Measurements from ENCODE around the gene TMEM254.
"Not testable (repeated sequence)": the region's sequence is repeated elsewhere in the genome, so short reads cannot be mapped to it uniquely, and the experiment has no call there.

The TMEM254 gene

DNA sequence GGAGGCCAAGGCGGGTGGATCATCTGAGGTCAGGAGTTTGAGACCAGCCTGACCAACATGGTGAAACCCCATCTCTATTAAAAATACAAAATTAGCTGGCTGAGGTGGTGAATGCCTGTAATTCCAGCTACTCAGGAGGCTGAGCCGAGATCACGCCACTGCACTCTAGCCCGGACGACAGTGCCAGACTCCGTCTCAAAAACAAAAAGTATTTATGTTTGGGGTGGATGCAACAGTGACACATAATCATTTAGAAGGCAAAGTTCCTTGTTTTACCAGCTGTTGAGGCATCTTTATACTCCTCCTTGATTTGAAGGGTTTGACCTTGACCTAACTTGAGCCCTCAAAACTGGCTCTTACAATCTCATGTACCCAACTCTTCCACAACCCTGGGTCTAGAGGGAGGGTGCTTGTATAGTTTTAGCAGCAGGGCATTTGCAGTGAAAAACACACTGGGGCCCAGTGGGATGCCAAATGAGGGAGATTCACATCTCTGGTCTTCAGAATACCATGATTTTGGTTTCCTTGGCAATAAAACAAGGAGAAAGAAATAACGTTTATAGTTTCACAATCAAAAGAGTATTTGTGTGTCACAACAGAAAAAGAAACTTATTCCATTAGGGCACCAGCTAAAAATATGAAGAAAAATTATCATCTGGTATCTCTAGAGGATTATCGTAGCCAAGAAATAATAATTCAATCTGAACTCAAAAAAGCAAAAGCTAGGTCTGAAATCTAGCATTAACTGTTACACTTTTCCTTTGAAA lies 14.2 kb upstream of the TMEM254 start:
- Histone ChIP-seq H3K4me2 (ENCODE audit: low read length) (no peak overlapping the region), H2AFZ (ENCODE audit: low read depth, low read length) (no peak overlapping the region), H3K27me3 (ENCODE audit: low read depth, low read length) (no peaks in the 10 kb centered on the region)

DNA sequence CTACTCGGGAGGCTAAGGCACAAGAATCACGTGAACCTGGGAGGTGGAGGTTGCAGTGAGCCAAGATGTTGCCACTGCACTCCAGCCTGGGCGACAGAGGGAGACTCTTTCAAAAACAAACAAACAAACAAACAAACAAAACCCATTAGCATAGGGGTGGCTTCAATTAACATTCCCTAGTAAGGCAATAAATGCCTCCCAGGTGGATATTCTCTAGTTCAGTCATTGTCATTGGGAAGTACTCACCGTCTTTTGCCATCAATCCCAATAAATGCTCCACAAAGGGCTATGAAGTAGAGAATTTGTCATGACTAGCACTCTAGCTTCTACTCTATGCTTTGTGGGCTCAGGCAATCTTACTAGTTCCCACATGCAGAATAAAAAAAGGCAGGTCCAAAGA lies 11.7 kb upstream of the TMEM254 start:
- H3K4me2 ChIP-seq (ENCODE audit: low read length): no peak overlapping the region
- no peaks in the 10 kb centered on the region for H3K27me3 ChIP-seq (ENCODE audit: low read depth, low read length)
- TF ChIP-seq EZH2phosphoT487 (IDR thresholded peaks at IDR 0.05; ENCODE audit: low read depth): no peak
- TF ChIP-seq, protein P1, sequence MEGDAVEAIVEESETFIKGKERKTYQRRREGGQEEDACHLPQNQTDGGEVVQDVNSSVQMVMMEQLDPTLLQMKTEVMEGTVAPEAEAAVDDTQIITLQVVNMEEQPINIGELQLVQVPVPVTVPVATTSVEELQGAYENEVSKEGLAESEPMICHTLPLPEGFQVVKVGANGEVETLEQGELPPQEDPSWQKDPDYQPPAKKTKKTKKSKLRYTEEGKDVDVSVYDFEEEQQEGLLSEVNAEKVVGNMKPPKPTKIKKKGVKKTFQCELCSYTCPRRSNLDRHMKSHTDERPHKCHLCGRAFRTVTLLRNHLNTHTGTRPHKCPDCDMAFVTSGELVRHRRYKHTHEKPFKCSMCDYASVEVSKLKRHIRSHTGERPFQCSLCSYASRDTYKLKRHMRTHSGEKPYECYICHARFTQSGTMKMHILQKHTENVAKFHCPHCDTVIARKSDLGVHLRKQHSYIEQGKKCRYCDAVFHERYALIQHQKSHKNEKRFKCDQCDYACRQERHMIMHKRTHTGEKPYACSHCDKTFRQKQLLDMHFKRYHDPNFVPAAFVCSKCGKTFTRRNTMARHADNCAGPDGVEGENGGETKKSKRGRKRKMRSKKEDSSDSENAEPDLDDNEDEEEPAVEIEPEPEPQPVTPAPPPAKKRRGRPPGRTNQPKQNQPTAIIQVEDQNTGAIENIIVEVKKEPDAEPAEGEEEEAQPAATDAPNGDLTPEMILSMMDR (IDR thresholded peaks at IDR 0.05; ENCODE audit: low read depth, low read length): no peak
- H3K4me3 ChIP-seq (ENCODE audit: low read length): no peak overlapping the region
- H4K20me1 ChIP-seq (ENCODE audit: insufficient read depth, low read length): no peaks in the 10 kb centered on the region
- no peaks in the 10 kb centered on the region for H3K9me3 ChIP-seq (ENCODE audit: insufficient read depth, low read length)
- H3K27ac ChIP-seq (ENCODE audit: low read length): no peak overlapping the region
- H3K79me2 ChIP-seq (ENCODE audit: low read length): no peaks in the 10 kb centered on the region
- no peaks in the 10 kb centered on the region for H3K4me1 ChIP-seq (ENCODE audit: low read length)
- H3K36me3 ChIP-seq (replicated peaks; ENCODE audit: low read depth, low read length): no peaks in the 10 kb centered on the region
- H2AFZ ChIP-seq (ENCODE audit: low read depth, low read length): no peak overlapping the region
- H3K9ac ChIP-seq (ENCODE audit: low read length): no peak overlapping the region

More for the DNA sequence above, 14.2 kb upstream of the TMEM254 start:
- Histone ChIP-seq H3K4me3 (ENCODE audit: low read length) (no peak overlapping the region), H3K27ac (ENCODE audit: low read length) (no peak overlapping the region), H3K36me3 (replicated peaks; ENCODE audit: low read depth, low read length) (no peaks in the 10 kb centered on the region), H3K4me1 (ENCODE audit: low read length) (no peaks in the 10 kb centered on the region), H3K9me3 (ENCODE audit: insufficient read depth, low read length) (no peaks in the 10 kb centered on the region), H3K9ac (ENCODE audit: low read length) (no peak overlapping the region), H4K20me1 (ENCODE audit: insufficient read depth, low read length) (no peaks in the 10 kb centered on the region), H3K79me2 (ENCODE audit: low read length) (no peaks in the 10 kb centered on the region)
- TF ChIP-seq EZH2phosphoT487 (IDR thresholded peaks at IDR 0.05; ENCODE audit: low read depth): no peak
- TF ChIP-seq, protein P1 (IDR thresholded peaks at IDR 0.05; ENCODE audit: low read depth, low read length): no peak

DNA sequence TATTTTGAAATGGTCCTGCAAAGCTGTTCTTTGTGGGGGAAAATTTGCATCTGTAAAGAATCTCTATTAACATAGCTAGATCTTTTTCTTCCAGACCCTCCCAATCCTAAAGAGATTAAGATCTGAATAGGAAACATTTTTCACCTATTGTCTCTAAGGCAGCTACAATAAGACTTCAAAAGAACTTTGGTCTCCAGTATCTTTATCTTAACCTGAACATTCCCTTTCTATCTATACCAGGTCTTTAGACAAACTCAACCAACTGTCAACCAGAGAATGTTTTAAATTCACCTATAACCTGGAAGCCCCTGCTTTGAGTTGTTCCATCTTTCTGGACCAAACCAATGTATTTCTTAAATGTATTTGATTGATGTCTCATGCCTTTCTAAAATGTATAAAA lies 10.6 kb upstream of the TMEM254 start:
- H3K27me3 ChIP-seq (ENCODE audit: low read depth, low read length); H3K4me3 ChIP-seq (ENCODE audit: low read length); H3K9me3 ChIP-seq (ENCODE audit: insufficient read depth, low read length); H3K4me1 ChIP-seq (ENCODE audit: low read length); H4K20me1 ChIP-seq (ENCODE audit: insufficient read depth, low read length); H3K4me2 ChIP-seq (ENCODE audit: low read length); H2AFZ ChIP-seq (ENCODE audit: low read depth, low read length); H3K36me3 ChIP-seq (replicated peaks; ENCODE audit: low read depth, low read length); H3K79me2 ChIP-seq (ENCODE audit: low read length); H3K9ac ChIP-seq (ENCODE audit: low read length); H3K27ac ChIP-seq (ENCODE audit: low read length): not testable (repeated sequence)

DNA sequence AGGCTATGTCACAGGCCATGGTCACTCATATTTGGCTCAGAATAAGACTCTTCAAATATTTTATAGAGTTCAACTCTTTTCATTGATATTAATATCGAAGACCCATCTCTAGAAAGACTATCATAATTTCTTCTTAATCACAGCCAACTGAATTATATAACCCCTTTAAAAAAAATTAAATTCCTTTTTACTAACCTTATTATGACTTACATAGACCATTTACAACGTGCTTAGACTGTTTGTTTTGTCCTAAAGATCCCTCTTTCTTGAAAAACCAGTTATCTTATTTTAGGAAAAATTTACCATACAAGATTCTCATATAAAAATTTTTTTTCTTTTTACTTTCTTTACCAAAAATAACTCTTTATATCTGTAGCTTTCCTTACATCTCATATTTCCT lies 10.2 kb upstream of the TMEM254 start:
- TF ChIP-seq, protein P1 (IDR thresholded peaks at IDR 0.05; ENCODE audit: low read depth, low read length): no peak
- TF ChIP-seq EZH2phosphoT487 (IDR thresholded peaks at IDR 0.05; ENCODE audit: low read depth): no peak
- no peaks in the 10 kb centered on the region for H4K20me1 ChIP-seq (ENCODE audit: insufficient read depth, low read length)
- no peak overlapping the region for H3K4me2 ChIP-seq (ENCODE audit: low read length)
- no peaks in the 10 kb centered on the region for H3K79me2 ChIP-seq (ENCODE audit: low read length)
- H2AFZ ChIP-seq (ENCODE audit: low read depth, low read length): no peak overlapping the region
- H3K27ac ChIP-seq (ENCODE audit: low read length): no peak overlapping the region
- no peaks in the 10 kb centered on the region for H3K4me1 ChIP-seq (ENCODE audit: low read length)
- H3K36me3 ChIP-seq (replicated peaks; ENCODE audit: low read depth, low read length): no peaks in the 10 kb centered on the region
- no peak overlapping the region for H3K4me3 ChIP-seq (ENCODE audit: low read length)
- H3K9ac ChIP-seq (ENCODE audit: low read length): no peak overlapping the region
- H3K27me3 ChIP-seq (ENCODE audit: low read depth, low read length): no peaks in the 10 kb centered on the region
- H3K9me3 ChIP-seq (ENCODE audit: insufficient read depth, low read length): no peaks in the 10 kb centered on the region
